Stimulated activated CD8-positive, alpha-beta memory T cell treated with anti-CD3 and anti-CD28 coated beads, Interleukin-2, amount 100 ng/mL, for 48 hours (primary cell): ENCODE measurements around the gene AGAP1.

Experiments used
- DNase-seq, 2 donors: peaks; one replicate each; pipeline ENCODE4 v3.0.0-alpha.2; 2020; ENCODE audit warnings: low read depth in 2 of 2

The AGAP1 gene

DNA sequence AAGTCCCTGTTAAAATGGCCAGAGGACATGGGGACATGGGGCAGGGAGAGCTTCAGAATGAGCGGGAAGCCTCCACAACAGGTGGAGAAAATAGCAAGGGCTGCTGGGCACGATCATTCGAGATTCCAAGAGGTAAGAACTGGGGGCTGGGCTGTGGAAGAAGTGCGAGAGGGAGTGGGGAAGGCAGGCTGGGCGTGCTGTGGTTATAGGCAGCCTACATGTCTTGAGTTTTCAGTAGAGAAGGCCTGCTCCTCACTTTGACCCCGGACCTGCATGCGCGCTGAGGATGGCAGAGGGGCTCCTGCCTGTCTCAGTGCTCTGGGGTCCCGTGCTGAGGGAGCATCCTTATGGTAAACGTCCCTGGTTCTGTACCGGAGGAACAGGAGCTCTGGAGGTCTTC lies 115.5 kb downstream of the AGAP1 start:
- DNase-seq = no peak

GRCh38 chr2:235609746-235610145 lies 115.9 kb downstream of the AGAP1 start:
- no peak for DNase-seq

- no peak for DNase-seq
Measured at GRCh38 chr2:235610696-235611257, 116.9 kb downstream of the AGAP1 start.

DNA sequence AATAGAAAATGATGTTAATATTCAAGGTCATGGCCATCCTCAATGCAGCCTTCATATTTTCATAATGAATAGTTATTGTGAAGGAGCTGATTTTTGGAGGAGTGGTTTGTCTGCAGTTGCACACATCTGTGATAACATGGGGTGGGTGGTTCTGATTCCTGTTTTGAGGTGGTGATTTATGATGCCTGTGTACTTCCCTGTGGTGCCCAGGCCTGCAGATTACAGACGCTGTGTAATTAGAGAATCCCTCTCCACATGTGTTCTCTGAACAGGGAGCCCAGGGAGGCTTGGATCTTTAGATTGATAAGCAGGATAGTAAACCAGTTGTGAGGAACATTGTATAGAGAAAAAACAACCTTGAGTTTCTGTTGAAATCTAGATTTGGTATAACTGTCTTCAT lies 117.5 kb downstream of the AGAP1 start:
- DNase-seq = no peak

DNA sequence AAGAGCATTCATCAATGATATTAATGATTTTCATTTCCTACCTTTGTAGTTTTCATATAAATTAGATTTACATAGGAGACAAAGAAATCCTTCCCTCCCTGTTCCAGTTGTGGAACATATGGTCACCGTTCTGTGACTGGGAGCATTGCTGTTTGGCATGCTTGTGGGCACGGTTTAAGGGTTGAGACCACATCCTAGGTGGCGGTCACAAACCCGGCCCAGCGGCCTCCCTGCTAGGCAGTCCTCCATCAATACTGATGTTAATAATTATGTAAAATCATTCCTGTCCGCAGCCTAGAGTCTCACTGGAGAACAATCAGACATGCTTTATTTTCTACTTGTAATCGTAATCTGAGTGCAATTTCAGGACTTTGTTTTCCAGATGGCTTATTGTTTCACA lies 117.9 kb downstream of the AGAP1 start:
- DNase-seq = no peak

DNA sequence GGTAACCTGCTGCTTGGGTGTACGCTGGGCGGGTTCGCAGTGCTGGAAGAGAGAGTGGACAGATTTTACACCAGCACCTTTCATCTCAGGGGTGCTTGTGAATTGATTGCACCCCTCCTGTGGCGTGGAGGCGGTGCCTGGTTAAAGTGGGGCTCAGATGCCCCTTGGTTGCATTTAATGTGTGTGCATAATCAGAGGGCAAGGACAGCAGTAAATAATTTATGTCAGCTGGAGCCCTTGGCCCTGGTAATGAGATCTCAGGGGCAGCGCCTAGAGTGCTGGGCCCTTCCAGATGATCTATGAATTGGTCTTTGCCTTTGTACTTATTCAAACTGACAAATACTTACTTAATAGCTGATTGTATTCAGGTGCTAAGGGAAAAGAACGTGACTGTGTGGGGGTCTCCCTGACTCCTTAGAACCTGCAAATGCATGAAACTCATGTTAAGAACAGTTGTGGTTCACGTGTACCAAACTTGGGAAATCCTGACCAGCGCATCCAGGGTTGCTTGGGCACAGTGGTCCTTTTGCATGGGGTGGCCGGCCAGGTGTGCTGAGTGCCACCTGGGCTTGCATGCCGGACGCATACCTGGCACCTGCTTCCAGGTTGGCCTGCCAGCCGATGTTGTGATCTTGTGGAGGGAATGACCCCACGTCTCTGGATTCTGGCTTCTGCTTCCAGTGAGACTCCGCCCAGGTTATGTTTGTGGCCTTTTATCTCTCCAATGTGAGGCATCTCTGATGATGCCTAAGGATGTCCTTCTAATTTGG lies 118.5 kb downstream of the AGAP1 start:
- DNase-seq = no peak

- DNase-seq = no peak
Measured at GRCh38 chr2:235613649-235614048, 119.8 kb downstream of the AGAP1 start.

DNA sequence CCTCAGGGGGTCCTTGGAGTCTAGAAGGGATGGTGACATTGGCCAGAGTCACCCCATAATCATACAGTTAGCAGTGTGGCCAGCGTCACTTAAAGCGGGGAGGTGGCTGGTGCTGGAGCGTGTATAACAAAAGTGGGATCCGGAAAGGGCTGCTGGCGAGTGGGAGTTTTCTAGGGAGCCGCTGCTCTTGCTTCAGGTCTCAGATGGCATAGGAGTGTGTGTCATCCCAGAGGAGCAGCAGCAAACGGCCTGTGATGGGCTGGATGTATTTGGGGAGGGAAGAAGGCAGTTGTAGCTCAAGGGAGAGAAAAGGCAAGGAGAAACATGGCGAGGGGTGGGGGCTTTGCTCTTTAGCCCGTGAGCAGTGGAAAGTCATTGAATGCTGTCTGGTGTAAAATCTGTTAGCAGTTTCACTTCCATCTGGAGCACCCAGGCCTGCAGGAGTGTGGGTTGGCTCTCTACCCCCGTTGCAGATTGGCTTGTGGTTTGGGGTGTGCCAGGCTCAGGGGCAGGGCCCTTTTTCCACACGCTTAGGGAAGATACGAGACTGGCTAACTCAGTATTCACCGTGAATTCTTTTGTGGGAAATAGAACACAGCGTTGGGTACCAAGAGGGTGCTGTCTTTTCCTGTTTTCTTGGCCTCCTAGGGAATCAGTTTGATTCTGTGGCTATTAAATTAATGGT lies 120.5 kb downstream of the AGAP1 start:
- no peak for DNase-seq

DNA sequence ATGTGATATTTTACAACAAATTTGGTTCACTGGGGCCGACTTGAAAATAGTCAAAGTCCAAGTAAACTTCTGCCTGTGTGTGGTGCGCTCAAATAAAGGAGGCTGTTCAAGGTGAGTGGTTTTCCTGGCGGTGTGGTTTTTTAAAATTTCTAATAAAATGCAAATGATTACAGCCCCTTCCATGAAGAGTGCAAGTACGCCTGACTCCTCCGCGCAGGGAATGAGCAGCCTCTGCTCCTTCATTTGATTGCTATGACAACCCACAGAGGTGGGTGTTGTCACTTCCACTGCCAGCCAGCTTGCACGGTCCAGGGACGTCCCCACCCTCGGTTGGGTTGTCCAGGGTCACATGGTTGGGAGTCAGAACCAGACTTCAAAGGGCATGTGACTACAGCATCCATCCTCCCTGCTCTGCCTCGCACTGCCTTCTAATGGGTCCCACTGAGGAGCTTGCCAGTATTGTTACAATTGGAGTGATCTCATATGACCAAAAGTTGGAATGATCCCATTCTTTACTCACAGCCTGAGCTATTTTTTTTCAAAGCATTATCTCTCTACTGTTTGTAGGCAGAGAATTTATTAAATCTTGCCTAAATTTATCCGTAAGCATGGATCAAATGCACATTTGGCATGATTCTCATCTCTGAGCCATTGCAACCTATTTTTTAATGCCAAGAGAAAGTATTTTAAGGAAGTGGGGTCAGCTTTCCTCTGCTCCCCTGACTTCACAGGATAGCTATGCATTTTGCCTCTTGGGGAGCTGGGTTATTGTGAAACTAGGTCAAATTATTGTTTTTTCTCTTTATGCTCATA lies 121.3 kb downstream of the AGAP1 start:
- DNase-seq = no peak

DNA sequence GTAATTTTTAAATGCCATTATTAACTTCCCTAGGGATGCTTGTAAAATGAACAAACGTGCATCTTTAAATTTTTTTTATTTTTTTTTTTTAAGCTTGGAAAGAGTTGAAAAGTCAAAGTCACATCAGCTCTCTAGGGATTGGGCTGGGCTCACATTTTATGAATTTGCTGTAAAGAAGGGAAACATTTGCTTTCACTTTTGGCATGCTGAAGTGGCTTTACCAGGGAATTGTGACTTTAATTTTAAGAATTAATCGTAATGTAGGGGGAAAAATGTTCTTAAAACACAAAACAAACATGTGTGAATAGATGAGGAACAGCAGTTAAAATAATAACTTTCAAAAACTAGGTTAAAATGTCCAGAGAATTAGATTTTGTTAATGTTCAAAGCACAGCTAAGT lies 123.0 kb downstream of the AGAP1 start:
- DNase-seq = no peak

GRCh38 chr2:235618039-235618438 lies 124.2 kb downstream of the AGAP1 start:
- DNase-seq = no peak

DNA sequence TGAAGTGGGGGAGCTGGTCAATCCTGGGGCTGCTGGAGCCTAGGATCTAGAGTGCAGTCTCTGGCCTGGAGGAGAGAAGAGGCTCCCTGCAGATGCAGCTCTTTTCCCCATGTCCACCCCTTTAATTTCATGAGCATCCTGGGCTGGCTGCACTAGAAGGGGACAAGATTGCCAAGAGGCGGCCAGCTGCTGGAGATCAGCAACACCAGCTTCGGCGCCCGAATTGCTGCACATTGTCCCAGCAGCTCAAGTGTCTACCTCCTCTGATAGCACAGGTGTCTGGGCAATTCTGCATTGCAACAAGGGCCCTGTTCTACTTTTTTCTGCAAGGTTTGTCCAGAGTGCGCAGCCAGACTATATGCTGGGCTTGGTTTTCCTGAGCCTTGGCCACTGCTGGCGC lies 125.7 kb downstream of the AGAP1 start:
- DNase-seq = no peak

DNA sequence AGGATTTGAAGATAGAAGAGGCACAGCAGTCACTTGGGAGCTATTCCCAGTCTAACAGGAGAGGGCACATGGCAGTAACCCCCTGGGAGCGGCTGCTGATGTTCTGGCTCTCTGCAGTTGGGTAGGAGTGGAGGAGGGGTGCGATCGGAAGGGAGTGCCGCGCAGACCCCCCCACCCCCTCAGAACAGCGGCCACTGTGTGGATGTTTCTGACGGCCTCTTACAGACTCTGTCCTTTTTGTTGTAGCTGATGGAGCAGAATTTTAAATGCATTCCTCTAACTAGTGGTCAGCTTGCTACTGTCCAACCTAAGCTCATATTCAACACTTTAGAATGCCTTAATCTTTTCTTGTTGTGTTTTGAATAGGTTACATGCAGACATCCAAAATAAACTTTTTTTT lies 127.9 kb downstream of the AGAP1 start:
- no peak for DNase-seq

DNA sequence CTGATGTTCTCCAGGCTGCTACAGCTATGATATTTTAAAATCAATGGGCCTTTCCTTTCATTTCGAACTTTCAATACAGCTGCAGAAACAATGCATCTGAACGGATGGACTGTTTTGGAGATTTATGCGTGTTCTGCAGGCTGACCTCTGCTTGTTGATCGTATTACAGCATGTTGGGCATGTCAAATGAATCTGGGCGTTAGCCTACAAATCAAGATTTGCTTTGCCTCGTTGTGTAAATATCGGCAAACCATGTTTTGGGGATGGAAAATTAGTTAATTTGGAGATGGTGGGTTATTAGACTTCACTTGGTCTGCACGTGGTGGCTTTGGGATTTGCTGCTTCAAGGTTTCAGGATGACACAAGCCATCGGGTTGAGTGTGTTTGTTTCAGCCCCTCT lies 129.3 kb downstream of the AGAP1 start:
- no peak for DNase-seq

DNA sequence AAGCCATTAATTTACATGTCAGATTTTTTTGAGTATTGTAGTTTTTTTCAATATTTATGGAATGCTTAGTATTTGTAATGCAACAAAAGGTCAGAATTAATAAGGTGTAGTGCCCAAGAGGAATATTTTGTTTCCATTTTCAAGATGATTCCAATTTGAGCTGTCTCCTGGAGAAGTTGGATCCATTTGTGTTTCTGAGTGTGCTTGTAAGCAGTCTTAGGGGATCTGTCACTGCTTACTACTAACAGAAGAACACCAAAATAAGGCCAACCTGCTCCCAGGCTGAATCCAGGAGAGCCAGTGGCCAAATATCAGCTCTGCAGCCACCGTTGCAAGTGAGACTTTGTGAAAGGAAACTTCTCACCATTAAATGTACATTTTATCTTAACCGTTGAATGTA lies 129.9 kb downstream of the AGAP1 start:
- DNase-seq = no peak

DNA sequence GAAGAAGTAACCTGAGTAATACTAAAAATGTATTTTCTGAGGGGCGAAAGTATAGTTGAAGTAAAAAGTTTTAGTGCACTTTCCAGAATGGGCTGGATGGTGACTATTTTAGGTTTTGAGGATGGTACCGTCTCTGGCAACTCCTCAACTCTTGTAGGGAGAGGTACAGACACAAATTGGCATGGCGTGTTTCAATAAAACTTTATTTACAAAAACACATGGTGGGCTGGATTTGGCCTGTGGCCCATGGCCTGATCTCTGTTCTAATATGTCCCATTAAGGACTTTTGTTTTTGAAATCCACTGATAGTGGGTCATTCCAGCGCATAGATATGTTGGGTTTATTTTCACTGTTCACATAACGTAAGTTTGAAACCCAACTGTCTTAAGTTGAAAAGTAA lies 132.8 kb downstream of the AGAP1 start:
- DNase-seq = no peak

DNA sequence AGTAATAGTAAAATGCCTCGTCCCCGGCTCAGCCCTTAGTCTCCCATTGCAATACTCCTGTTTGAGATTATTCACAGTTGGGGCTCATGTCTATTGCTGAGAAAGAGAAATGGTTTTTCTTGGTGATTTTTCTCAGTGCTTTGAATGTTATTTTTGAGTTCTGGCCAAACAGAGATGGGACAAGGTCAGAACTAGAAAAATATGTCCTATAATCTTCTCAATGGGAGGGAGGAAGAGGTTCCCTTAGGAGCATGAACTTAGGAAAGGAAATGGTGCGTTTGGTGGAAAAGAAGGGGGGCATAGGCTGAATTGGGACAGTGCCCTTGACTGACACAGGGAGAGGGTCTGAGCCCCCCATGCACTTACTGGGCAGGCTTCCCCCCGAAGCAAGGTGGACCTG lies 133.8 kb downstream of the AGAP1 start:
- no peak for DNase-seq

DNA sequence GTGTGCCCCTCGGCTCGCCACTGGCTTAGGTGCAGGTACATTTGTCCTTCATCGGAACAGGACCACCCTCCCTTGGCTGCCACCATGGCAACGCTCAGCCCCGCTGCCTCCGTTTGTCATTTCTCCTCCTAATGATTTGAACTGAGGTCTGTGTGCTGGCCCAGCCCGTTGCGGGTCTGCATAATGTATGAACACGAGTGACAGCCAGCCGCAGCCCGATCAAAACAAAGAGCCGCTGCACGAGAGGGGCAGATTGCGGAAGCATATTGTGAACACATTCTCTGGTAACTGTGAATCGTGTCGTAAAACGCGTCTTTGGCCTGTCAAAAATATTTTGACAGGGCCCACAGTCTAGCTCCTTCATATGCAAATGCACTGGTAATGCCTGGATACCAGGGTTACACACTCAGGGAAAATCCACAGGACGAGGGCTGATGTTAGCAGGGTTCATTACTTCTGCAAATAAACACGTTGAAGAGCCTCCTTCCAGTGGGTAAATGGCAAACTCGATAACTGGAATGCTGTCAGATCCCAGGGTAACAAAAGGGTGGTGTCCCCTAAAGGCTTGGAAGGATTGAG lies 137.0 kb downstream of the AGAP1 start:
- no peak for DNase-seq

- no peak for DNase-seq
Measured at GRCh38 chr2:235634435-235635158, 140.8 kb downstream of the AGAP1 start.

- no peak for DNase-seq
Measured at GRCh38 chr2:235636546-235636945, 142.7 kb downstream of the AGAP1 start.

- no peak for DNase-seq
Measured at GRCh38 chr2:235637896-235638295, 144.1 kb downstream of the AGAP1 start.
